Omental fat pad (tissue), 4 donors: ENCODE results near the gene APOBEC3A. TPM values are rescaled to one million over a fixed set of nuclear protein-coding genes. Genes with fewer than 3 reads are reported as not detected.

Experiments
- total RNA-seq, 4 donors: library from RNA; depleted of rRNA; stranded (reverse); fragments of >200 nt; gene quantifications; one replicate each; pipeline ENCODE4 v1.1.0, GENCODE V29; 2016

The APOBEC3A gene
- total RNA-seq, 4 donors from 2014 or later, result 2.7 to 47.4 (median 4.9) TPM

Other genes starting within 250 kb of the APOBEC3A start
- 100 to 1,000 TPM; 302 to 509 (median 347) TPM for gene SUN2, start 201.6 kb upstream of the APOBEC3A start, total RNA-seq
- 10 to 100 TPM in 2 of 4 donors, 1 to 10 TPM in 2; 6.7 to 12.8 (median 9.4) TPM for gene DNAL4, start 163.5 kb upstream of the APOBEC3A start, total RNA-seq
- gene NPTXR, start 113.6 kb upstream of the APOBEC3A start, total RNA-seq, result 1 to 10 TPM; 2.4 to 3.8 (median 3.0) TPM
- 10 to 100 TPM; 27.4 to 59.6 (median 34.9) TPM for gene CBX6, start 85.4 kb upstream of the APOBEC3A start, total RNA-seq
- gene APOBEC3B, start 24.7 kb downstream of the APOBEC3A start, total RNA-seq, result 1 to 10 TPM in 2 of 4 donors, not detected in 2; 1.1 to 2.2 TPM
- 10 to 100 TPM in 1 of 4 donors, 1 to 10 TPM in 3; 5.8 to 11.0 (median 7.8) TPM for gene APOBEC3C, start 56.6 kb downstream of the APOBEC3A start, total RNA-seq
- 1 to 10 TPM in 2 of 4 donors, under 1 TPM in 2; 0.65 to 6.3 (median 1.1) TPM for gene APOBEC3D, start 63.5 kb downstream of the APOBEC3A start, total RNA-seq
- 1 to 10 TPM; 1.8 to 9.0 (median 2.6) TPM for gene APOBEC3F, start 83.3 kb downstream of the APOBEC3A start, total RNA-seq
- gene APOBEC3G, start 119.7 kb downstream of the APOBEC3A start, total RNA-seq, result 10 to 100 TPM in 1 of 4 donors, 1 to 10 TPM in 3; 5.5 to 20.3 (median 6.7) TPM
- under 1 TPM in 2 of 4 donors, not detected in 2; 0.63 to 0.95 TPM for gene APOBEC3H, start 139.6 kb downstream of the APOBEC3A start, total RNA-seq
- gene CBX7, start 195.1 kb downstream of the APOBEC3A start, total RNA-seq, result 10 to 100 TPM; 22.6 to 74.9 (median 30.8) TPM